GM21381 (cell line): Measurements from ENCODE around the gene FOXD4L3.
"Not testable (repeated sequence)": the region's sequence is repeated elsewhere in the genome, so short reads cannot be mapped to it uniquely, and the experiment has no call there.

Experiments used
- ATAC-seq: cut with Tn5 transposase; IDR thresholded peaks from one replicate; pipeline ENCODE4 v1.9.1; 2021; ENCODE audit warnings: mild to moderate bottlenecking, moderate library complexity; ENCODE audit not compliant: unreplicated experiment

Gene FOXD4L3

GRCh38 chr9:68343992-68344391 is 41.3 kb downstream of the FOXD4L3 start:
- ATAC-seq, result not testable (repeated sequence)

GRCh38 chr9:68351689-68352088 is 49.0 kb downstream of the FOXD4L3 start:
- ATAC-seq, result not testable (repeated sequence)
